ENCODE data around the gene IFT27. TPM values are rescaled to one million over a fixed set of nuclear protein-coding genes. Genes with fewer than 3 reads are reported as not detected.

IFT27 gene
- polyA plus RNA-seq, 1 donor (not counting 4 experiments of a cell fraction or from before 2014, with no cell fraction given): 18.5 TPM

DNA sequence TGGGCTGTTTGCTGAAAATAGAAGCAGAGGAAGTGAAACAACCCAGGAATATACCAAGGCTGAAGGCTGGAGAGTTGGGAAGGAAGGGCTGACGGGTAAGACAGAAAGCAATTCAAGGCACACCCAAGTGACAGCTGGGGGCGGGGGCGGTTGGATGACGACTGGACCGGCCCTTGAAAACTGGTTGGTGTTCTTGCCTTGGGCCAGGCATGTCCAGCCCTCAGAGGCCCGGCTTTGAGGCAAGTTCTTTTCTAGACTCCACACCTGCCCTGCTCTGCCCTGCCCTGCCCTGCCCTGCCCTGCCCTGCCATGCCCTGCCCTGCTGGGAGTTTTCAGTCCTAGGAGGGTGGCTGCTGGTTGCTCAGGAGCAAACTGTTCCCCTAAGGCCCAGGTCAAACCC lies 38.1 kb downstream of the IFT27 start:
- no peak for TF ChIP-seq EZH2 (IDR thresholded peaks at IDR 0.05; ENCODE audit: low read length)
- TF ChIP-seq, protein P1, sequence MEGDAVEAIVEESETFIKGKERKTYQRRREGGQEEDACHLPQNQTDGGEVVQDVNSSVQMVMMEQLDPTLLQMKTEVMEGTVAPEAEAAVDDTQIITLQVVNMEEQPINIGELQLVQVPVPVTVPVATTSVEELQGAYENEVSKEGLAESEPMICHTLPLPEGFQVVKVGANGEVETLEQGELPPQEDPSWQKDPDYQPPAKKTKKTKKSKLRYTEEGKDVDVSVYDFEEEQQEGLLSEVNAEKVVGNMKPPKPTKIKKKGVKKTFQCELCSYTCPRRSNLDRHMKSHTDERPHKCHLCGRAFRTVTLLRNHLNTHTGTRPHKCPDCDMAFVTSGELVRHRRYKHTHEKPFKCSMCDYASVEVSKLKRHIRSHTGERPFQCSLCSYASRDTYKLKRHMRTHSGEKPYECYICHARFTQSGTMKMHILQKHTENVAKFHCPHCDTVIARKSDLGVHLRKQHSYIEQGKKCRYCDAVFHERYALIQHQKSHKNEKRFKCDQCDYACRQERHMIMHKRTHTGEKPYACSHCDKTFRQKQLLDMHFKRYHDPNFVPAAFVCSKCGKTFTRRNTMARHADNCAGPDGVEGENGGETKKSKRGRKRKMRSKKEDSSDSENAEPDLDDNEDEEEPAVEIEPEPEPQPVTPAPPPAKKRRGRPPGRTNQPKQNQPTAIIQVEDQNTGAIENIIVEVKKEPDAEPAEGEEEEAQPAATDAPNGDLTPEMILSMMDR (optimal IDR thresholded peaks at IDR 0.05 in 1 of 3, IDR thresholded peaks at IDR 0.05 in 1 of 3, conservative IDR thresholded peaks at IDR 0.05 in 1 of 3; ENCODE audit: extremely low read depth in 1 of 3, insufficient read depth in 2 of 3, low read length in 3 of 3): no peak
- H3K36me3 ChIP-seq (ENCODE audit: control insufficient read depth in 2 of 2, extremely low read depth in 1 of 2, insufficient read depth in 2 of 2, low read length in 2 of 2): no peaks in the 10 kb centered on the region
- H3K4me2 ChIP-seq (ENCODE audit: control insufficient read depth, extremely low read depth, insufficient read depth, low read depth, low read length): no peak overlapping the region
- H3K4me1 ChIP-seq (ENCODE audit: control insufficient read depth, extremely low read depth, insufficient read depth, low read length): no peaks in the 10 kb centered on the region
- no peaks in the 10 kb centered on the region for H3K9me3 ChIP-seq (ENCODE audit: control insufficient read depth, low read depth, low read length)
- no peaks in the 10 kb centered on the region for H3K79me2 ChIP-seq (ENCODE audit: control insufficient read depth, insufficient read depth, low read length)
- H3K9ac ChIP-seq (ENCODE audit: control insufficient read depth, extremely low read depth, insufficient read depth, low read length): no peak overlapping the region
- H3K27ac ChIP-seq (ENCODE audit: control insufficient read depth, insufficient read depth, low read length): no peak overlapping the region
- H3K4me3 ChIP-seq (ENCODE audit: control insufficient read depth in 2 of 3, extremely low read depth in 1 of 3, insufficient read depth in 2 of 3, low read depth in 1 of 3, low read length in 3 of 3): no peak overlapping the region
- no peaks in the 10 kb centered on the region for H3K9me1 ChIP-seq (ENCODE audit: control insufficient read depth, extremely low read depth, insufficient read depth, low read length)
- DNase-seq (ENCODE audit: low read depth, low spot score) (no peak), FAIRE-seq (no peak)
- dilution Hi-C loops (cut with MboI; ENCODE audit: extremely low pct_ligation_motif_present, low sequenced_read_pairs): no loop called here
- no peak overlapping the region for H2AFZ ChIP-seq (ENCODE audit: control insufficient read depth, low read length)
- H3K27me3 ChIP-seq (ENCODE audit: control insufficient read depth, extremely low read depth, insufficient read depth, low read length): peaks cover 8% of the 10 kb centered on the region
- peaks cover 2% of the 10 kb centered on the region for H4K20me1 ChIP-seq (ENCODE audit: control insufficient read depth, extremely low read depth, insufficient read depth, low read length)

DNA sequence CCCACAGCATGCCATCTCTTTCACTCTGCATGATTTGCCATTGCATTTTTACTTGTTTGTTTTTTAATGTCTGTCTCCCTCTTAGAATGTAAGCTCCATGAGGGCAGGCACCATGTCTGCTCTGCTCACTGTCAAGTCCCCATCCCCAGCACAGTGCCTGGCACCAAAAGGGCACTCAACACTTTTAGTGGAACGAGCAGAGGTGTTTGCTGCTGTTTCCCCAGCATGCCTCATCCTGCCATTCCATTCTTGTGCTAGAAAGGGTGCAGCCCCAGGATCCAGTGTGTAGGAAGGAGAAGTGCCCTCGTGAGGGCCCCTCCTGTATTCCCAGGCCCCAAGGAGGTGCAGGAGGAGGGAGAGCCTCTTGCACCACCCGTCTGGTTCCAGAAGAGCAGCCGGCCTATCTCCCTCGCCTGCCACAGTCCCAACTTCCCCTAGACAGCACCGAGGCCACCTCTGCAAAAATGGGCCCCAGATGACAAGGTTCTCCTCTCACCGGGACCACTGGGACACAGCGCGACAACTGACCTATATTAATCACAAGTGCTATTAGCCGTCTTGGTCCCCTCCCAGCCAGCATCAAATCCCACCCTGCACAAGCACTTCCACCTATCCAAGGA lies 39.1 kb downstream of the IFT27 start:
- no peak for FAIRE-seq
- dilution Hi-C loops (cut with MboI; ENCODE audit: extremely low pct_ligation_motif_present, low sequenced_read_pairs): no loop called here
- H3K4me1 ChIP-seq (ENCODE audit: control insufficient read depth, extremely low read depth, insufficient read depth, low read length): no peaks in the 10 kb centered on the region

More for the DNA sequence above, 39.1 kb downstream of the IFT27 start:
- Histone ChIP-seq H3K36me3 (ENCODE audit: control insufficient read depth in 2 of 2, extremely low read depth in 1 of 2, insufficient read depth in 2 of 2, low read length in 2 of 2) (no peaks in the 10 kb centered on the region), H3K9ac (ENCODE audit: control insufficient read depth, extremely low read depth, insufficient read depth, low read length) (no peak overlapping the region), H3K4me3 (ENCODE audit: control insufficient read depth in 2 of 3, extremely low read depth in 1 of 3, insufficient read depth in 2 of 3, low read depth in 1 of 3, low read length in 3 of 3) (no peak overlapping the region), H2AFZ (ENCODE audit: control insufficient read depth, low read length) (no peak overlapping the region), H3K4me2 (ENCODE audit: control insufficient read depth, extremely low read depth, insufficient read depth, low read depth, low read length) (no peak overlapping the region), H3K9me3 (ENCODE audit: control insufficient read depth, low read depth, low read length) (no peaks in the 10 kb centered on the region), H3K27me3 (ENCODE audit: control insufficient read depth, extremely low read depth, insufficient read depth, low read length) (peaks cover 12% of the 10 kb centered on the region), H3K9me1 (ENCODE audit: control insufficient read depth, extremely low read depth, insufficient read depth, low read length) (no peaks in the 10 kb centered on the region), H3K79me2 (ENCODE audit: control insufficient read depth, insufficient read depth, low read length) (no peaks in the 10 kb centered on the region), H3K27ac (ENCODE audit: control insufficient read depth, insufficient read depth, low read length) (no peak overlapping the region), H4K20me1 (ENCODE audit: control insufficient read depth, extremely low read depth, insufficient read depth, low read length) (peaks cover 2% of the 10 kb centered on the region)
- TF ChIP-seq EZH2 (IDR thresholded peaks at IDR 0.05; ENCODE audit: low read length): no peak
- TF ChIP-seq, protein P1 (optimal IDR thresholded peaks at IDR 0.05 in 1 of 3, IDR thresholded peaks at IDR 0.05 in 1 of 3, conservative IDR thresholded peaks at IDR 0.05 in 1 of 3; ENCODE audit: extremely low read depth in 1 of 3, insufficient read depth in 2 of 3, low read length in 3 of 3): no peak
- DNase-seq (ENCODE audit: low read depth, low spot score): no peak
